SU-DHL-6 (cell line): ENCODE measurements around the gene HEXD.

Experiments
- H2AFZ ChIP-seq: fragments of 200-600 bp; sonication (generic); 2 replicates; pipeline ENCODE4 v1.6.1; 2014; ENCODE audit warnings: low read depth, mild to moderate bottlenecking, moderate library complexity, mixed read lengths, antibody characterized with exemption, low read length; ENCODE audit not compliant: severe bottlenecking
- H3F3A ChIP-seq: fragments of 200-600 bp; shearing (Covaris generic); 2 replicates; pipeline ENCODE4 v1.6.0; 2016; ENCODE audit warnings: antibody characterized with exemption, mild to moderate bottlenecking; ENCODE audit not compliant: insufficient read depth
- H3K27ac ChIP-seq: fragments of 200-600 bp; sonication (generic); 2 replicates; pipeline ENCODE4 v1.5.1; 2016; ENCODE audit warnings: low read depth, mild to moderate bottlenecking, low read length, moderate library complexity, mixed read lengths
- H3K27me3 ChIP-seq: fragments of 200-600 bp; sonication (generic), shearing (Covaris generic); 2 replicates; pipeline ENCODE4 v1.6.0; 2014; ENCODE audit warnings: mild to moderate bottlenecking, low read length
- H3K36me3 ChIP-seq: fragments of 200-600 bp; sonication (generic); 2 replicates; pipeline ENCODE4 v1.6.1; 2014; ENCODE audit warnings: mild to moderate bottlenecking, low read length, mixed read lengths
- H3K4me2 ChIP-seq: fragments of 300-600, 200-600 bp; shearing (Covaris generic), sonication (generic); 2 replicates; pipeline ENCODE4 v1.6.0; 2014; ENCODE audit warnings: low read length, low read depth, mild to moderate bottlenecking; ENCODE audit not compliant: poor library complexity, severe bottlenecking
- H3K4me3 ChIP-seq: fragments of 200-600 bp; sonication (generic); 2 replicates; pipeline ENCODE4 v1.5.1; 2014; ENCODE audit warnings: antibody characterized with exemption, low read length, mild to moderate bottlenecking, mixed read lengths; ENCODE audit not compliant: insufficient read depth, poor library complexity, severe bottlenecking
- H3K79me2 ChIP-seq: fragments of 200-600 bp; sonication (generic); 2 replicates; pipeline ENCODE4 v1.6.1; 2014; ENCODE audit warnings: mild to moderate bottlenecking, low read length, moderate library complexity; ENCODE audit not compliant: insufficient read depth
- H3K9ac ChIP-seq: fragments of 200-600 bp; sonication (generic); 2 replicates; pipeline ENCODE4 v1.7.0; 2014; ENCODE audit warnings: mild to moderate bottlenecking, low read length
- H3K9me2 ChIP-seq: fragments of 200-600 bp; sonication (generic); replicated peaks from 2 replicates; pipeline ENCODE4 v1.6.1; 2014; ENCODE audit warnings: low read length; ENCODE audit not compliant: insufficient read depth
- H3K9me3 ChIP-seq: fragments of 200-600 bp; sonication (generic); 2 replicates; pipeline ENCODE4 v1.6.1; 2014; ENCODE audit warnings: low read length, mixed read lengths; ENCODE audit not compliant: insufficient read depth
- H4K20me1 ChIP-seq: fragments of 200-600 bp; sonication (generic); 2 replicates; pipeline ENCODE4 v1.6.1; 2014; ENCODE audit warnings: low read depth, mild to moderate bottlenecking, antibody characterized with exemption, low read length, moderate library complexity, mixed read lengths
- CTCF ChIP-seq: fragments of 200-600 bp; sonication (generic); IDR thresholded peaks from one replicate; pipeline ENCODE4 v1.5.1; 2017; ENCODE audit warnings: antibody characterized with exemption, mild to moderate bottlenecking, low read length, moderate library complexity; ENCODE audit not compliant: insufficient read depth, poor library complexity, severe bottlenecking
- EZH2phosphoT487 ChIP-seq: fragments of 200-600 bp; sonication (generic), shearing (Covaris generic); conservative IDR thresholded peaks from 2 replicates; pipeline ENCODE4 v1.6.1; 2018; ENCODE audit warnings: mild to moderate bottlenecking, antibody characterized with exemption, low read length, moderate library complexity, mixed read lengths

The HEXD gene

GRCh38 chr17:82383411-82383810 is 34.7 kb upstream of the HEXD start:
- no peak overlapping the region for H3K9ac ChIP-seq
- no peak overlapping the region for H3K4me3 ChIP-seq
- no peaks in the 10 kb centered on the region for H4K20me1 ChIP-seq
- no peak overlapping the region for H3K27ac ChIP-seq
- TF ChIP-seq EZH2phosphoT487 (no peak), CTCF (no peak)
- H3K4me2 ChIP-seq, result no peak overlapping the region
- no peaks in the 10 kb centered on the region for H3K27me3 ChIP-seq
- H2AFZ ChIP-seq, result no peak overlapping the region
- H3F3A ChIP-seq, result no peaks in the 10 kb centered on the region
- H3K9me2 ChIP-seq, result no peaks in the 10 kb centered on the region
- H3K36me3 ChIP-seq, result no peaks in the 10 kb centered on the region
- H3K79me2 ChIP-seq, result no peaks in the 10 kb centered on the region
- H3K9me3 ChIP-seq, result no peaks in the 10 kb centered on the region

GRCh38 chr17:82384051-82384729 is 34.0 kb upstream of the HEXD start:
- no peak overlapping the region for H2AFZ ChIP-seq
- H3K36me3 ChIP-seq, result no peaks in the 10 kb centered on the region
- no peaks in the 10 kb centered on the region for H3K27me3 ChIP-seq
- no peak overlapping the region for H3K9ac ChIP-seq
- TF ChIP-seq EZH2phosphoT487 (no peak), CTCF (no peak)
- H4K20me1 ChIP-seq, result no peaks in the 10 kb centered on the region
- H3K79me2 ChIP-seq, result no peaks in the 10 kb centered on the region
- H3K27ac ChIP-seq, result no peak overlapping the region
- no peaks in the 10 kb centered on the region for H3F3A ChIP-seq
- H3K9me2 ChIP-seq, result no peaks in the 10 kb centered on the region
- H3K4me2 ChIP-seq, result no peak overlapping the region
- no peak overlapping the region for H3K4me3 ChIP-seq
- H3K9me3 ChIP-seq, result no peaks in the 10 kb centered on the region

GRCh38 chr17:82384730-82385481 is 33.2 kb upstream of the HEXD start:
- Histone ChIP-seq H3K36me3 (no peaks in the 10 kb centered on the region), H3F3A (no peaks in the 10 kb centered on the region), H3K9me2 (no peaks in the 10 kb centered on the region), H3K4me2 (no peak overlapping the region), H2AFZ (no peak overlapping the region), H3K9ac (no peak overlapping the region), H3K4me3 (no peak overlapping the region), H4K20me1 (no peaks in the 10 kb centered on the region), H3K9me3 (no peaks in the 10 kb centered on the region), H3K27ac (no peak overlapping the region), H3K79me2 (no peaks in the 10 kb centered on the region), H3K27me3 (no peaks in the 10 kb centered on the region)
- TF ChIP-seq EZH2phosphoT487, result no peak
- TF ChIP-seq CTCF, result no peak
